Esophagus muscularis mucosa (tissue), 3 donors: Measurements from ENCODE around the gene MRTFA.

ENCODE experiments used
- CTCF ChIP-seq, 3 experiments: fragments of 200-600 bp in 2 of 3; fragments of 450-650 bp in 1 of 3; sonication (generic) in 2 of 3; IDR thresholded peaks; one replicate each; pipeline ENCODE4 v1.5.1; 2017 to 2019; ENCODE audit warnings: antibody characterized with exemption in 3 of 3, mild to moderate bottlenecking in 2 of 3, moderate library complexity in 1 of 3
- POLR2A ChIP-seq: fragments of 450-650 bp; IDR thresholded peaks from one replicate; pipeline ENCODE4 v1.6.1; 2017; ENCODE audit warnings: antibody characterized with exemption, moderate library complexity, mild to moderate bottlenecking, low read depth
- POLR2AphosphoS5 ChIP-seq, 2 donors: sonication (generic); formaldehyde crosslinking; IDR thresholded peaks; one replicate each; pipeline ENCODE4 v1.6.1; 2017; ENCODE audit warnings: antibody characterized with exemption in 2 of 2

- TF ChIP-seq CTCF (IDR thresholded peaks at IDR 0.05) (no peak), POLR2A (no peak), POLR2AphosphoS5 (IDR thresholded peaks at IDR 0.05) (no peak)
These were observed 30.8 kb downstream of the MRTFA start for GRCh38 chr22:40605761-40606160.
